Aorta (tissue), 5 donors: ENCODE results near the gene TTC29. TPM values are rescaled to one million over a fixed set of nuclear protein-coding genes. Genes with fewer than 3 reads are reported as not detected.

Experiments used
- ATAC-seq: fragments of 200-7000 bp; cut with Tn5 transposase; one replicate; pipeline ENCODE4 v1.9.1; 2022; ENCODE audit warnings: moderate library complexity; ENCODE audit not compliant: low FRiP score
- DNase-seq, 2 donors: peaks; one replicate each; pipeline ENCODE4 v3.0.0-alpha.2; 2020
- H3K27ac ChIP-seq, 2 donors: one replicate each; pipeline ENCODE4 v1.5.1; 2013; ENCODE audit warnings: low read length in 2 of 2, mild to moderate bottlenecking in 2 of 2, moderate library complexity in 2 of 2, control low read depth in 1 of 2, inconsistent platforms in 1 of 2, low read depth in 1 of 2
- H3K27me3 ChIP-seq, 2 donors: one replicate each; pipeline ENCODE4 v1.6.1; 2013; ENCODE audit warnings: control low read depth in 1 of 2, low read length in 1 of 2, mild to moderate bottlenecking in 1 of 2, moderate library complexity in 1 of 2; ENCODE audit not compliant: insufficient read depth in 2 of 2, control insufficient read depth in 1 of 2
- H3K36me3 ChIP-seq, 2 donors: one replicate each; pipeline ENCODE4 v1.6.1; 2013; ENCODE audit warnings: control low read depth in 1 of 2, low read length in 1 of 2, mild to moderate bottlenecking in 1 of 2; ENCODE audit not compliant: insufficient read depth in 2 of 2, control insufficient read depth in 1 of 2
- H3K4me1 ChIP-seq, 2 donors: one replicate each; pipeline ENCODE4 v1.6.1; 2013; ENCODE audit warnings: low read length in 2 of 2, control low read depth in 1 of 2, mild to moderate bottlenecking in 1 of 2, moderate library complexity in 1 of 2; ENCODE audit not compliant: insufficient read depth in 2 of 2, control insufficient read depth in 1 of 2
- H3K4me3 ChIP-seq, 2 donors: one replicate each; pipeline ENCODE4 v1.5.1; 2013; ENCODE audit warnings: low read length in 2 of 2, control low read depth in 1 of 2, mild to moderate bottlenecking in 1 of 2
- H3K9me3 ChIP-seq: one replicate; pipeline ENCODE4 v1.6.1; 2013; ENCODE audit warnings: mild to moderate bottlenecking, low read length; ENCODE audit not compliant: control insufficient read depth
- WGBS, 2 donors: extraction: QIAGEN DNeasy Blood & Tissue Kit; methylation state at CpG; one replicate each; pipeline ENCODE4 v1.1.7; 2013; 5-methylcytosine and 5-hydroxymethylcytosine counted together
- intact Hi-C, 2 donors: fragments of 100-400 bp; cut with DNase I; formaldehyde crosslinking; loops; one replicate each; pipeline versions ENCODE4 v1.14.2 to v1.15.0; 2022
- polyA plus RNA-seq, 2 donors: library from polyadenylated mRNA; stranded (reverse); fragments of 200-250 nt; gene quantifications; one replicate each; pipeline ENCODE4 v1.2.3, GENCODE V29; 2013
- total RNA-seq, 2 donors: library from RNA; stranded (reverse); fragmentation: NEBNext Ultra II Directional; extraction: Animal tissue kit (Norgen Biotek cat#: 25700); gene quantifications; one replicate each; pipeline ENCODE4 v1.2.1, GENCODE V29; 2021
- donor health status: healthy with polysubstance abuse.
- donor health status: Bipolar disorder and iron deficiency.
- donor health status: DM: no; HTN: no; CAD: no.
- donor health status: DM: no; HTN: no; CAD: no.
- donor health status: DM: yes; HTN: yes; CAD: no.

TTC29 gene
- total and polyA plus RNA-seq, 4 donors = not detected

- H3K9me3 ChIP-seq = no peaks in the 10 kb centered on the region
- DNase-seq (no peak), ATAC-seq (no peak)
- H3K27me3 ChIP-seq = no peaks in the 10 kb centered on the region
- intact Hi-C loops = no loop called here
- 40 to 45% methylated on average over 2 of the region's 2 CpGs for WGBS, 2 donors
- H3K36me3 ChIP-seq = no peaks in the 10 kb centered on the region
- no peak overlapping the region for H3K4me3 ChIP-seq
- H3K4me1 ChIP-seq = no peaks in the 10 kb centered on the region
- no peak overlapping the region for H3K27ac ChIP-seq
Measured at GRCh38 chr4:146960634-146961033, 15.0 kb upstream of the TTC29 start.

GRCh38 chr4:146959692-146960091 lies 14.0 kb upstream of the TTC29 start:
- ATAC-seq = no peak
- H3K36me3 ChIP-seq = no peaks in the 10 kb centered on the region
- no peak overlapping the region for H3K4me3 ChIP-seq
- 95% methylated on average over 1 of the region's 1 CpG for WGBS, 2 donors
- DNase-seq = no peak
- no peaks in the 10 kb centered on the region for H3K27me3 ChIP-seq
- intact Hi-C loops = no loop called here
- H3K27ac ChIP-seq = no peak overlapping the region
- H3K9me3 ChIP-seq = no peaks in the 10 kb centered on the region
- no peaks in the 10 kb centered on the region for H3K4me1 ChIP-seq

DNA sequence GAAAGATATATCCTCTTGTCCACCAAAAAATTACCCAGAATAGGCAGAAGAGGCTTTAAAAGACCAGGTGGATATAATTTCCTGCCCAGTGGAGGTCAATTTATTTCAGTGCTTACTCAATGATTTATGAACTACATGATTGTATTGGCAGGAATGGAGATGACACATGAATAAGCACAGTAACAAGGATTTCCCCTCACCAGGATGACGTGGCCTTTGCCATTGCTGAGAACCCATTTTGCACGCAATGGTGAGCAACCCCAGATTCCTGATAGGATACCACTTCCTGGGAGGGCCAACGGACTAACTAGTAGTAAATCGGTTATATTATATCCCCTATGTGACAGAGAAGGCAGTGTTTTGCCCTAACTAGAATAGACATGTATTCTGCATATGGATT lies 11.6 kb upstream of the TTC29 start:
- H3K9me3 ChIP-seq = no peaks in the 10 kb centered on the region
- no peaks in the 10 kb centered on the region for H3K27me3 ChIP-seq
- intact Hi-C loops = no loop called here
- ATAC-seq (no peak), DNase-seq (no peak)
- 65 to 85% methylated on average over 4 of the region's 4 CpGs for WGBS, 2 donors
- H3K36me3 ChIP-seq = no peaks in the 10 kb centered on the region
- no peak overlapping the region for H3K4me3 ChIP-seq
- no peaks in the 10 kb centered on the region for H3K4me1 ChIP-seq
- no peak overlapping the region for H3K27ac ChIP-seq

DNA sequence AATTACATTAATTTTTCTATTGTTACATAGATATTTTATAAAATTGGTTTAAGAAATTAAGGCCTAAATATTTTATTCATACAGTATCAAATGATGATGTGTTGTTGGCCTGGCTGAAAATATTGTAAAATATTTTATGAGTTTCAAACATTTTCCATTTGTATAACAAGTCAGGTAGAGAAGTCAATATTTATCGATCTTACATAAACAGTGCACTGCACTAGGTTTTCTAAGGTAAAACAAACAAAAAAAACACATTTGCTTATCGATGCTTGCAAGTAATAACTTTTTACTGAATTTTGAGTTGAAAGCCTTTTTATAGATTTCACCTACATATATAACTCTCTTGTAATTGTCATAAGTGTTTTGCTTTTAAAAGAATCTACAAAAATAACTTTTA lies 7.2 kb upstream of the TTC29 start:
- Histone ChIP-seq H3K27me3 (no peaks in the 10 kb centered on the region), H3K27ac (no peak overlapping the region), H3K36me3 (no peaks in the 10 kb centered on the region), H3K4me3 (no peak overlapping the region), H3K9me3 (no peaks in the 10 kb centered on the region), H3K4me1 (no peaks in the 10 kb centered on the region)
- ATAC-seq = no peak
- 81% methylated on average over 2 of the region's 2 CpGs for WGBS, 2 donors
- intact Hi-C loops = no loop called here
- no peak for DNase-seq

DNA sequence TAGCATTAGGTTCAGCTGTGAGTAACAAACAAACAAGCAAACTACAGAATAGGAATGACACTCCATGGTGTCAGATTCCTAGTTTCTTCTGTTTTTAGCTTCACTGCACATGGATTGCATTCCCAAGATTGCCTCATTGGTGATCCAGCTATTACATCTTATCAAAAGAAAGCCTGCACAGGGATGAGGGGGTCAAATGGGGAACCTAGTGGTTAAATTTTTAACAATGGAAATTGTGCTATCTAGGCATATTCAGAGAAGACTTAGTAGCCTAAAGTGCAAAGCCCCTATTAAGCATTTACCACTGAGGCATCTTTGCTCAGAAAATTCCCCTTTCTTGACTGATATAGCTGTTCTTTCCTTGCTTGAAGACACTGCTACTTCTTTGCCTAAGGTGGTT lies 3.9 kb upstream of the TTC29 start:
- intact Hi-C loops = loop anchor here in 1 of 2 donors (10.0 kb wide), 1 partner anchor 145 kb away; no protein-coding TSS in a partner anchor

GRCh38 chr4:146943691-146944375 lies 1.8 kb downstream of the TTC29 start:
- Histone ChIP-seq H3K9me3 (peaks cover 1% of the 10 kb centered on the region), H3K27ac (no peak overlapping the region), H3K27me3 (no peaks in the 10 kb centered on the region), H3K4me3 (no peak overlapping the region), H3K36me3 (no peaks in the 10 kb centered on the region), H3K4me1 (peaks cover 0 to 3% of the 10 kb centered on the region in 2 donors)
- no peak for DNase-seq
- WGBS, 2 donors = 88 to 92% methylated on average over 3 of the region's 3 CpGs
- ATAC-seq = no peak
- intact Hi-C loops = loop anchor here in 1 of 2 donors (10.0 kb wide), 1 partner anchor 151 kb away; no protein-coding TSS in a partner anchor

More for the DNA sequence above, 3.9 kb upstream of the TTC29 start:
- Histone ChIP-seq H3K27ac (no peak overlapping the region), H3K4me1 (no peaks in the 10 kb centered on the region), H3K36me3 (no peaks in the 10 kb centered on the region), H3K27me3 (no peaks in the 10 kb centered on the region), H3K9me3 (no peaks in the 10 kb centered on the region), H3K4me3 (no peak overlapping the region)
- DNase-seq = no peak
- no peak for ATAC-seq

GRCh38 chr4:146932116-146932515 lies 13.5 kb downstream of the TTC29 start:
- intact Hi-C loops = no loop called here
- Histone ChIP-seq H3K4me3 (no peak overlapping the region), H3K9me3 (no peaks in the 10 kb centered on the region), H3K36me3 (no peaks in the 10 kb centered on the region), H3K27me3 (no peaks in the 10 kb centered on the region), H3K4me1 (no peaks in the 10 kb centered on the region), H3K27ac (no peak overlapping the region)
- ATAC-seq (no peak), DNase-seq (no peak)
- WGBS, 2 donors = 89 to 94% methylated on average over 1 of the region's 1 CpG

DNA sequence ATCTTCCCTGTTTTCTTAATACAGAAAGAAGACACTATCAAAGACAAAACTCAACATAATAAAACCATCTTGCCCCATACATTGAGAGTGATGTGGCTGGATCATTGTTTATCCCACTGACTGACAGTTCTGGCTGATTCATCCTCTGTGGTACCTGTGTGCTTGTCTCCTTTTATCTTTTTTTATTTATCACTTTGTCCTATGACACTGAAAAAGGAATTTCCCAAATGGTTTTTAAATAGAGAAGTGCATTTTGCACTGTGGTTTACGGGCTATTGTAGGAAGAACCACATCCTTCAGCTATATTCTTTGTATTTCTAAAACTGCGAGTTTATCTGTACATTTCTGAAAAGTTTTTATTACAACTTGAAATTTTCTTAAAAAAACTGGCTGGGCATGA lies 15.0 kb downstream of the TTC29 start:
- Histone ChIP-seq H3K9me3 (no peaks in the 10 kb centered on the region), H3K4me3 (no peak overlapping the region), H3K36me3 (no peaks in the 10 kb centered on the region), H3K27me3 (no peaks in the 10 kb centered on the region), H3K27ac (no peak overlapping the region), H3K4me1 (no peaks in the 10 kb centered on the region)
- no peak for DNase-seq
- intact Hi-C loops = no loop called here
- 81 to 85% methylated on average over 2 of the region's 2 CpGs for WGBS, 2 donors
- no peak for ATAC-seq

DNA sequence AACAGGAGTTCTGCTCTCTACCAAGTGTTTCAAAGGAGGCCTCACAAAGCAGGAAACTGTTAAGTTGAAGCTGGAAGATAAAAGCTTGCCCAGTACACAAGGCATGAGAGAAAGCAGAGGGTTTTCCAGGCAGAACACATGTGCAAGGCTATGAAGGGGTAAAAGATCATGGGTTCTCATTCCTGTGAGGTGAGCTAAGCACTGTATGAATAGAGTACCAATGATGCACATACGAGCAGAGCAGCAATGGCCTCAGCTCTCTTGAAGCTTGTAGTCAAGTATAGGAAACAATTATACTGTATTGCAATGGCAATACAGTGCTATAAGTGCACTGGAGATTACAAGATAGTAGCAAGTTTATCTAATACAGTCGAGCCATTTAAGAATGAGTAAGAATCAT lies 18.0 kb downstream of the TTC29 start:
- no peaks in the 10 kb centered on the region for H3K9me3 ChIP-seq
- no peak overlapping the region for H3K4me3 ChIP-seq
- WGBS, 2 donors = 57 to 59% methylated on average over 2 of the region's 2 CpGs
- DNase-seq (no peak), ATAC-seq (no peak)
- no peaks in the 10 kb centered on the region for H3K27me3 ChIP-seq
- H3K27ac ChIP-seq = no peak overlapping the region
- intact Hi-C loops = no loop called here
- no peaks in the 10 kb centered on the region for H3K36me3 ChIP-seq
- no peaks in the 10 kb centered on the region for H3K4me1 ChIP-seq
